WTC11 (cell line): ENCODE results near the gene DHX8.

Experiments
- ATF1 ChIP-seq: sonication (generic); formaldehyde crosslinking; IDR thresholded peaks from 2 replicates; pipeline ENCODE4 v1.8.1; 2023; ENCODE audit warnings: mild to moderate bottlenecking, moderate library complexity, missing genetic modification reagents
- ATF2 ChIP-seq: sonication (generic); formaldehyde crosslinking; IDR thresholded peaks from 2 replicates; pipeline ENCODE4 v1.8.1; 2022; ENCODE audit warnings: low read depth, missing genetic modification reagents, borderline replicate concordance
- CREB1 ChIP-seq: sonication (generic); formaldehyde crosslinking; IDR thresholded peaks from 2 replicates; pipeline ENCODE4 v1.8.0; 2023; ENCODE audit warnings: mild to moderate bottlenecking, missing genetic modification reagents
- CTCF ChIP-seq: fragments of 200-600 bp; IDR thresholded peaks from 2 replicates; pipeline ENCODE4 v1.8.0; 2022; ENCODE audit warnings: antibody characterized with exemption
- E2F5 ChIP-seq: sonication (generic); formaldehyde crosslinking; IDR thresholded peaks from 2 replicates; pipeline ENCODE4 v1.8.1; 2022; ENCODE audit warnings: mild to moderate bottlenecking, moderate library complexity, missing genetic modification reagents
- FOXJ3 ChIP-seq: sonication (generic); formaldehyde crosslinking; IDR thresholded peaks from 2 replicates; pipeline ENCODE4 v1.9.0; 2021; ENCODE audit warnings: missing genetic modification reagents, mild to moderate bottlenecking, borderline replicate concordance
- JUN ChIP-seq: sonication (generic); formaldehyde crosslinking; IDR thresholded peaks from 2 replicates; pipeline ENCODE4 v1.8.0; 2023; ENCODE audit warnings: mild to moderate bottlenecking, missing genetic modification reagents
- MXD4 ChIP-seq: fragments of 250-450 bp; sonication (Bioruptor Pico); IDR thresholded peaks from 2 replicates; pipeline ENCODE4 v1.8.0; 2021; ENCODE audit warnings: mild to moderate bottlenecking, moderate library complexity, borderline replicate concordance
- NFATC4 ChIP-seq: fragments of 250-450 bp; sonication (Bioruptor Pico); IDR thresholded peaks from 2 replicates; pipeline ENCODE4 v1.9.0; 2021; ENCODE audit warnings: mild to moderate bottlenecking
- OVOL2 ChIP-seq: fragments of 250-450 bp; sonication (Bioruptor Pico); IDR thresholded peaks from 2 replicates; pipeline ENCODE4 v1.9.0; 2021; ENCODE audit warnings: mild to moderate bottlenecking, borderline replicate concordance
- RELA ChIP-seq: sonication (generic); formaldehyde crosslinking; IDR thresholded peaks from 2 replicates; pipeline ENCODE4 v1.8.1; 2022; ENCODE audit warnings: missing genetic modification reagents, mild to moderate bottlenecking, borderline replicate concordance
- TEAD4 ChIP-seq: sonication (generic); formaldehyde crosslinking; IDR thresholded peaks from 2 replicates; pipeline ENCODE4 v1.8.0; 2022; ENCODE audit warnings: mild to moderate bottlenecking, missing genetic modification reagents

GRCh38 chr17:43572368-43572980, 88.7 kb downstream of the DHX8 start:
- TF ChIP-seq E2F5 (CRISPR knock-in tag) (no peak), FOXJ3 (no peak), MXD4 (CRISPR knock-in tag) (no peak), CTCF (no peak), ATF2 (CRISPR knock-in tag) (no peak), ATF1 (CRISPR knock-in tag) (no peak), NFATC4 (CRISPR knock-in tag) (no peak), CREB1 (no peak), JUN (CRISPR knock-in tag) (no peak), RELA (no peak), OVOL2 (no peak), TEAD4 (CRISPR knock-in tag) (no peak)
